Ishikawa (cell line): ENCODE data around the gene PGAP6.

Source experiments
- CEBPB ChIP-seq: IDR thresholded peaks from 2 replicates; pipeline ENCODE4 v1.6.1; 2012
- CREB1 ChIP-seq: IDR thresholded peaks from 2 replicates; pipeline ENCODE4 v1.6.1; 2012; ENCODE audit warnings: low read depth
- EGR1 ChIP-seq: IDR thresholded peaks from 2 replicates; pipeline ENCODE4 v1.6.1; 2012
- EP300 ChIP-seq: IDR thresholded peaks from 2 replicates; pipeline ENCODE4 v1.6.1; 2012; ENCODE audit warnings: borderline replicate concordance
- RAD21 ChIP-seq: IDR thresholded peaks from 2 replicates; pipeline ENCODE4 v1.6.1; 2012; ENCODE audit warnings: low read depth
- TAF1 ChIP-seq: IDR thresholded peaks from 2 replicates; pipeline ENCODE4 v1.6.1; 2012; ENCODE audit warnings: low read depth, mild to moderate bottlenecking
- YY1 ChIP-seq: IDR thresholded peaks from 2 replicates; pipeline ENCODE4 v1.6.1; 2012; ENCODE audit warnings: low read depth
- TF ChIP-seq, protein P1 (sequence below): IDR thresholded peaks from 2 replicates; pipeline ENCODE4 v1.6.1; 2012
- TF ChIP-seq, protein P2 (sequence below): IDR thresholded peaks from 2 replicates; pipeline ENCODE4 v1.6.1; 2012; ENCODE audit warnings: low read depth, mild to moderate bottlenecking
- TF ChIP-seq, protein P3 (sequence below): IDR thresholded peaks from 2 replicates; pipeline ENCODE4 v1.6.1; 2012

DNA sequence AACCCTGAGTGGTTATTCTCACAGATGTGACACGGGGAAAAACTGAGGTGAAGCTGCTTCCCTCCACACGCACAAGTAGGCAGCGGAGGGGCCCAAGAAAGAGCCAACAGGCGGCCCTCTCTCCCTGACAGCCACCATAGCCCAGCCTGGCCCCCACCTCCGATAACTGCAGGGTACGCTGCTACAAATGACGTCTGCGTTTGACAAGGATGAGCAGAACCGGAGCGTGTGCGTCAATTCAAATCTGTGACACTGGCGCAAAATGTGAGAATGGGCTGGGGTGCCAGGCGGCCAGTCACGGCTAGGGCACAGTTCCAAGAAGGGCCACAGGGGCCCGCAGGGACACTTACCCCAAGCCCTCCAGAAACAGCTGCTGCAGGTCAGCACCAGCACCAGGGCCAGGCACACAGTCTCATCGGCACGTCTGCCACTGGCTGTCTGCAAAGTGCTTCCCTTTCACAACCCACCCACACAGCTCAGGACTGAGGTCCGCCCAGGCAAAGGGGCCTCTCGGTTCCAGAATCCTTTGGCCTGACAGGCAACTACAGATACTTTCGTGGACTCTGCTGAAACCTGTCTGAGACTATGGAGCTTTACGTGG is 43.7 kb downstream of the PGAP6 start:
- TF ChIP-seq, protein P1, sequence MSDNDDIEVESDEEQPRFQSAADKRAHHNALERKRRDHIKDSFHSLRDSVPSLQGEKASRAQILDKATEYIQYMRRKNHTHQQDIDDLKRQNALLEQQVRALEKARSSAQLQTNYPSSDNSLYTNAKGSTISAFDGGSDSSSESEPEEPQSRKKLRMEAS, result no peak
- no peak for TF ChIP-seq CEBPB
- TF ChIP-seq, protein P2, sequence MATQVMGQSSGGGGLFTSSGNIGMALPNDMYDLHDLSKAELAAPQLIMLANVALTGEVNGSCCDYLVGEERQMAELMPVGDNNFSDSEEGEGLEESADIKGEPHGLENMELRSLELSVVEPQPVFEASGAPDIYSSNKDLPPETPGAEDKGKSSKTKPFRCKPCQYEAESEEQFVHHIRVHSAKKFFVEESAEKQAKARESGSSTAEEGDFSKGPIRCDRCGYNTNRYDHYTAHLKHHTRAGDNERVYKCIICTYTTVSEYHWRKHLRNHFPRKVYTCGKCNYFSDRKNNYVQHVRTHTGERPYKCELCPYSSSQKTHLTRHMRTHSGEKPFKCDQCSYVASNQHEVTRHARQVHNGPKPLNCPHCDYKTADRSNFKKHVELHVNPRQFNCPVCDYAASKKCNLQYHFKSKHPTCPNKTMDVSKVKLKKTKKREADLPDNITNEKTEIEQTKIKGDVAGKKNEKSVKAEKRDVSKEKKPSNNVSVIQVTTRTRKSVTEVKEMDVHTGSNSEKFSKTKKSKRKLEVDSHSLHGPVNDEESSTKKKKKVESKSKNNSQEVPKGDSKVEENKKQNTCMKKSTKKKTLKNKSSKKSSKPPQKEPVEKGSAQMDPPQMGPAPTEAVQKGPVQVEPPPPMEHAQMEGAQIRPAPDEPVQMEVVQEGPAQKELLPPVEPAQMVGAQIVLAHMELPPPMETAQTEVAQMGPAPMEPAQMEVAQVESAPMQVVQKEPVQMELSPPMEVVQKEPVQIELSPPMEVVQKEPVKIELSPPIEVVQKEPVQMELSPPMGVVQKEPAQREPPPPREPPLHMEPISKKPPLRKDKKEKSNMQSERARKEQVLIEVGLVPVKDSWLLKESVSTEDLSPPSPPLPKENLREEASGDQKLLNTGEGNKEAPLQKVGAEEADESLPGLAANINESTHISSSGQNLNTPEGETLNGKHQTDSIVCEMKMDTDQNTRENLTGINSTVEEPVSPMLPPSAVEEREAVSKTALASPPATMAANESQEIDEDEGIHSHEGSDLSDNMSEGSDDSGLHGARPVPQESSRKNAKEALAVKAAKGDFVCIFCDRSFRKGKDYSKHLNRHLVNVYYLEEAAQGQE, result no peak
- TF ChIP-seq EP300, result no peak
- TF ChIP-seq EGR1, result no peak
- TF ChIP-seq YY1, result no peak
- TF ChIP-seq TAF1, result no peak
- TF ChIP-seq RAD21, result no peak
- TF ChIP-seq, protein P3, sequence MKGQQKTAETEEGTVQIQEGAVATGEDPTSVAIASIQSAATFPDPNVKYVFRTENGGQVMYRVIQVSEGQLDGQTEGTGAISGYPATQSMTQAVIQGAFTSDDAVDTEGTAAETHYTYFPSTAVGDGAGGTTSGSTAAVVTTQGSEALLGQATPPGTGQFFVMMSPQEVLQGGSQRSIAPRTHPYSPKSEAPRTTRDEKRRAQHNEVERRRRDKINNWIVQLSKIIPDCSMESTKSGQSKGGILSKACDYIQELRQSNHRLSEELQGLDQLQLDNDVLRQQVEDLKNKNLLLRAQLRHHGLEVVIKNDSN, result no peak
- no peak for TF ChIP-seq CREB1
